HUES48 (cell line): Measurements from ENCODE around the gene MND1.
"Not testable (repeated sequence)": the region's sequence is repeated elsewhere in the genome, so short reads cannot be mapped to it uniquely, and the experiment has no call there.

Experiments used
- H3K27ac ChIP-seq: one replicate; pipeline ENCODE4 v1.7.0; 2013; ENCODE audit warnings: low read depth, low read length, inconsistent platforms
- H3K27me3 ChIP-seq: 2 replicates; pipeline ENCODE4 v1.6.1; 2013; ENCODE audit warnings: mild to moderate bottlenecking, low read length; ENCODE audit not compliant: control insufficient read depth, insufficient read depth
- H3K36me3 ChIP-seq: 2 replicates; pipeline ENCODE4 v1.6.1; 2013; ENCODE audit warnings: low read length; ENCODE audit not compliant: control insufficient read depth, insufficient read depth
- H3K4me1 ChIP-seq: 2 replicates; pipeline ENCODE4 v1.6.1; 2013; ENCODE audit warnings: mild to moderate bottlenecking, low read length; ENCODE audit not compliant: control insufficient read depth, insufficient read depth
- H3K4me3 ChIP-seq: 2 replicates; pipeline ENCODE4 v1.5.1; 2013; ENCODE audit warnings: mild to moderate bottlenecking, low read depth, low read length
- H3K9ac ChIP-seq: 2 replicates; pipeline ENCODE4 v1.6.1; 2013; ENCODE audit warnings: mild to moderate bottlenecking, low read depth, low read length, moderate library complexity
- H3K9me3 ChIP-seq: 2 replicates; pipeline ENCODE4 v1.6.1; 2013; ENCODE audit warnings: low read length; ENCODE audit not compliant: control insufficient read depth, insufficient read depth

MND1 gene

GRCh38 chr4:153438916-153439756, 94.6 kb downstream of the MND1 start:
- H3K27ac ChIP-seq, result no peak overlapping the region
- no peak overlapping the region for H3K4me3 ChIP-seq
- no peaks in the 10 kb centered on the region for H3K36me3 ChIP-seq
- H3K4me1 ChIP-seq, result no peaks in the 10 kb centered on the region
- H3K9ac ChIP-seq, result no peak overlapping the region
- no peaks in the 10 kb centered on the region for H3K27me3 ChIP-seq
- no peaks in the 10 kb centered on the region for H3K9me3 ChIP-seq

- no peaks in the 10 kb centered on the region for H3K36me3 ChIP-seq
- H3K4me3 ChIP-seq, result no peak overlapping the region
- H3K27ac ChIP-seq, result no peak overlapping the region
- H3K9me3 ChIP-seq, result no peaks in the 10 kb centered on the region
- no peaks in the 10 kb centered on the region for H3K4me1 ChIP-seq
- no peak overlapping the region for H3K9ac ChIP-seq
- no peaks in the 10 kb centered on the region for H3K27me3 ChIP-seq
These were observed 95.3 kb downstream of the MND1 start for GRCh38 chr4:153439831-153440230.

GRCh38 chr4:153440475-153440874, 96.0 kb downstream of the MND1 start:
- Histone ChIP-seq H3K9me3 (no peaks in the 10 kb centered on the region), H3K4me3 (no peak overlapping the region), H3K27me3 (no peaks in the 10 kb centered on the region), H3K9ac (no peak overlapping the region), H3K4me1 (no peaks in the 10 kb centered on the region), H3K36me3 (no peaks in the 10 kb centered on the region), H3K27ac (no peak overlapping the region)

GRCh38 chr4:153447175-153447905, 102.9 kb downstream of the MND1 start:
- no peak overlapping the region for H3K4me3 ChIP-seq
- H3K4me1 ChIP-seq, result peaks cover 7% of the 10 kb centered on the region
- H3K27ac ChIP-seq, result no peak overlapping the region
- no peaks in the 10 kb centered on the region for H3K36me3 ChIP-seq
- H3K9ac ChIP-seq, result no peak overlapping the region
- H3K27me3 ChIP-seq, result no peaks in the 10 kb centered on the region
- no peaks in the 10 kb centered on the region for H3K9me3 ChIP-seq

- no peak overlapping the region for H3K9ac ChIP-seq
- H3K4me1 ChIP-seq, result peaks cover 9% of the 10 kb centered on the region
- H3K4me3 ChIP-seq, result no peak overlapping the region
- no peaks in the 10 kb centered on the region for H3K27me3 ChIP-seq
- H3K9me3 ChIP-seq, result no peaks in the 10 kb centered on the region
- no peak overlapping the region for H3K27ac ChIP-seq
- H3K36me3 ChIP-seq, result no peaks in the 10 kb centered on the region
These were observed 103.7 kb downstream of the MND1 start for GRCh38 chr4:153448003-153448731.

GRCh38 chr4:153449338-153449737, 104.8 kb downstream of the MND1 start:
- Histone ChIP-seq H3K4me1 (peaks cover 9% of the 10 kb centered on the region), H3K36me3 (no peaks in the 10 kb centered on the region), H3K9ac (no peak overlapping the region), H3K9me3 (no peaks in the 10 kb centered on the region), H3K27ac (no peak overlapping the region), H3K27me3 (no peaks in the 10 kb centered on the region), H3K4me3 (no peak overlapping the region)

- Histone ChIP-seq H3K27me3 (no peaks in the 10 kb centered on the region), H3K4me3 (no peak overlapping the region), H3K27ac (no peak overlapping the region), H3K9ac (no peak overlapping the region), H3K36me3 (no peaks in the 10 kb centered on the region), H3K4me1 (peaks cover 9% of the 10 kb centered on the region), H3K9me3 (no peaks in the 10 kb centered on the region)
These were observed 106.0 kb downstream of the MND1 start for GRCh38 chr4:153450544-153450917.

GRCh38 chr4:153451145-153451544, 106.7 kb downstream of the MND1 start:
- not testable (repeated sequence) for H3K9ac ChIP-seq, H3K36me3 ChIP-seq, H3K4me1 ChIP-seq, H3K9me3 ChIP-seq, H3K4me3 ChIP-seq, H3K27ac ChIP-seq, H3K27me3 ChIP-seq

- peaks cover 9% of the 10 kb centered on the region for H3K4me1 ChIP-seq
- H3K27me3 ChIP-seq, result no peaks in the 10 kb centered on the region
- no peak overlapping the region for H3K9ac ChIP-seq
- H3K4me3 ChIP-seq, result no peak overlapping the region
- no peak overlapping the region for H3K27ac ChIP-seq
- no peaks in the 10 kb centered on the region for H3K9me3 ChIP-seq
- H3K36me3 ChIP-seq, result no peaks in the 10 kb centered on the region
These were observed 107.6 kb downstream of the MND1 start for GRCh38 chr4:153451911-153452657.

GRCh38 chr4:153452658-153453378, 108.3 kb downstream of the MND1 start:
- H3K9ac ChIP-seq, result no peak overlapping the region
- H3K27ac ChIP-seq, result no peak overlapping the region
- peaks cover 9% of the 10 kb centered on the region for H3K4me1 ChIP-seq
- H3K27me3 ChIP-seq, result no peaks in the 10 kb centered on the region
- H3K4me3 ChIP-seq, result no peak overlapping the region
- H3K36me3 ChIP-seq, result no peaks in the 10 kb centered on the region
- H3K9me3 ChIP-seq, result no peaks in the 10 kb centered on the region
